ENCODE data around the gene BCHE.

The BCHE gene

GRCh38 chr3:165729756-165730155, 107.5 kb downstream of the BCHE start:
- Histone ChIP-seq H3K4me3 (ENCODE audit: low read length in 2 of 2) (no peak overlapping the region), H3K27me3 (ENCODE audit: control insufficient read depth in 2 of 2, insufficient read depth in 2 of 2, low read length in 2 of 2) (no peaks in the 10 kb centered on the region), H3K9me3 (ENCODE audit: control insufficient read depth in 2 of 2, low read length in 2 of 2) (no peaks in the 10 kb centered on the region), H3K27ac (ENCODE audit: low read depth in 2 of 2, low read length in 2 of 2) (no peak overlapping the region), H3K4me1 (ENCODE audit: control insufficient read depth in 2 of 2, insufficient read depth in 2 of 2, low read length in 2 of 2) (no peaks in the 10 kb centered on the region), H3K9ac (ENCODE audit: low read depth in 1 of 2, low read length in 2 of 2) (no peak overlapping the region), H3K36me3 (ENCODE audit: control insufficient read depth in 2 of 2, insufficient read depth in 2 of 2, low read length in 2 of 2) (no peaks in the 10 kb centered on the region)

- Histone ChIP-seq H3K4me3 (ENCODE audit: low read length in 2 of 2) (no peak overlapping the region), H3K9me3 (ENCODE audit: control insufficient read depth in 2 of 2, low read length in 2 of 2) (no peaks in the 10 kb centered on the region), H3K27me3 (ENCODE audit: control insufficient read depth in 2 of 2, insufficient read depth in 2 of 2, low read length in 2 of 2) (no peaks in the 10 kb centered on the region), H3K9ac (ENCODE audit: low read depth in 1 of 2, low read length in 2 of 2) (no peak overlapping the region), H3K36me3 (ENCODE audit: control insufficient read depth in 2 of 2, insufficient read depth in 2 of 2, low read length in 2 of 2) (no peaks in the 10 kb centered on the region), H3K4me1 (ENCODE audit: control insufficient read depth in 2 of 2, insufficient read depth in 2 of 2, low read length in 2 of 2) (no peaks in the 10 kb centered on the region), H3K27ac (ENCODE audit: low read depth in 2 of 2, low read length in 2 of 2) (no peak overlapping the region)
These were observed 108.3 kb downstream of the BCHE start for GRCh38 chr3:165728924-165729323.

- Histone ChIP-seq H3K36me3 (ENCODE audit: control insufficient read depth in 2 of 2, insufficient read depth in 2 of 2, low read length in 2 of 2) (no peaks in the 10 kb centered on the region), H3K4me1 (ENCODE audit: control insufficient read depth in 2 of 2, insufficient read depth in 2 of 2, low read length in 2 of 2) (no peaks in the 10 kb centered on the region), H3K9ac (ENCODE audit: low read depth in 1 of 2, low read length in 2 of 2) (no peak overlapping the region), H3K4me3 (ENCODE audit: low read length in 2 of 2) (no peak overlapping the region), H3K9me3 (ENCODE audit: control insufficient read depth in 2 of 2, low read length in 2 of 2) (no peaks in the 10 kb centered on the region), H3K27me3 (ENCODE audit: control insufficient read depth in 2 of 2, insufficient read depth in 2 of 2, low read length in 2 of 2) (no peaks in the 10 kb centered on the region), H3K27ac (ENCODE audit: low read depth in 2 of 2, low read length in 2 of 2) (no peak overlapping the region)
These were observed 111.9 kb downstream of the BCHE start for GRCh38 chr3:165725296-165725695.

All from mucosa of rectum (tissue), 2 donors.